NCI-H510A (cell line): ENCODE data around the gene HDHD2.
A peak's percentile ranks its signal among the peaks of the same experiment; 100 is the strongest.
"Not testable (repeated sequence)": the region's sequence is repeated elsewhere in the genome, so short reads cannot be mapped to it uniquely, and the experiment has no call there.

ENCODE experiments used
- DNase-seq: peaks from one replicate; lab custom pipeline; 2025; lab: John Stamatoyannopoulos, UW

HDHD2 gene

GRCh38 chr18:47150029-47150823 lies at the start of gene HDHD2:
HDHD2 (minus strand) TSS chr18:47150500; CDS start chr18:47136439, 14,061 bp downstream.
- peak; percentile 53 for DNase-seq

GRCh38 chr18:47195961-47196360 lies 45.7 kb upstream of the HDHD2 start:
- not testable (repeated sequence) for DNase-seq

GRCh38 chr18:47191961-47192360 lies 41.7 kb upstream of the HDHD2 start:
- no peak for DNase-seq

- no peak for DNase-seq
These were observed 37.4 kb upstream of the HDHD2 start for GRCh38 chr18:47187721-47188120.

GRCh38 chr18:47184419-47185050 lies 34.2 kb upstream of the HDHD2 start:
- peak; percentile 55 for DNase-seq

- DNase-seq, result not testable (repeated sequence)
These were observed 31.9 kb upstream of the HDHD2 start for GRCh38 chr18:47182156-47182555.

- DNase-seq, result no peak
These were observed 30.5 kb upstream of the HDHD2 start for GRCh38 chr18:47180765-47181164.

GRCh38 chr18:47179520-47179919 lies 29.2 kb upstream of the HDHD2 start:
- DNase-seq, result no peak

- DNase-seq, result peak; percentile 62
These were observed 25.7 kb upstream of the HDHD2 start, which contains the start of gene IER3IP1 for GRCh38 chr18:47175898-47176575. IER3IP1 (minus strand) TSS chr18:47176364; CDS start chr18:47176277, 87 bp downstream.

GRCh38 chr18:47175283-47175897 lies 25.1 kb upstream of the HDHD2 start:
- no peak for DNase-seq

GRCh38 chr18:47174545-47175116 lies 24.3 kb upstream of the HDHD2 start:
- peak; percentile 7 for DNase-seq

GRCh38 chr18:47172476-47172875 lies 22.2 kb upstream of the HDHD2 start:
- DNase-seq, result no peak

GRCh38 chr18:47168913-47169312 lies 18.6 kb upstream of the HDHD2 start:
- DNase-seq, result no peak

- no peak for DNase-seq
These were observed 18.2 kb upstream of the HDHD2 start for GRCh38 chr18:47168509-47168908.

GRCh38 chr18:47166294-47166693 lies 16.0 kb upstream of the HDHD2 start:
- DNase-seq, result no peak

- no peak for DNase-seq
These were observed 12.9 kb upstream of the HDHD2 start for GRCh38 chr18:47163241-47163640.

- no peak for DNase-seq
These were observed 10.0 kb upstream of the HDHD2 start for GRCh38 chr18:47160256-47160655.

- not testable (repeated sequence) for DNase-seq
These were observed 8.1 kb upstream of the HDHD2 start for GRCh38 chr18:47158404-47158803.

- no peak for DNase-seq
These were observed 1.1 kb upstream of the HDHD2 start for GRCh38 chr18:47151439-47151838.

GRCh38 chr18:47150824-47151366 lies 595 bp upstream of the HDHD2 start:
- DNase-seq, result no peak

GRCh38 chr18:47149457-47150028 lies 757 bp downstream of the HDHD2 start:
- DNase-seq, result no peak
